ENCODE data around the gene NEURL4. TPM values are rescaled to one million over a fixed set of nuclear protein-coding genes. Genes with fewer than 3 reads are reported as not detected.
"Not testable (repeated sequence)": the region's sequence is repeated elsewhere in the genome, so short reads cannot be mapped to it uniquely, and the experiment has no call there.

NEURL4 gene
- total RNA-seq, 2 donors from 2014 or later, result 24.8 to 32.7 TPM

DNA sequence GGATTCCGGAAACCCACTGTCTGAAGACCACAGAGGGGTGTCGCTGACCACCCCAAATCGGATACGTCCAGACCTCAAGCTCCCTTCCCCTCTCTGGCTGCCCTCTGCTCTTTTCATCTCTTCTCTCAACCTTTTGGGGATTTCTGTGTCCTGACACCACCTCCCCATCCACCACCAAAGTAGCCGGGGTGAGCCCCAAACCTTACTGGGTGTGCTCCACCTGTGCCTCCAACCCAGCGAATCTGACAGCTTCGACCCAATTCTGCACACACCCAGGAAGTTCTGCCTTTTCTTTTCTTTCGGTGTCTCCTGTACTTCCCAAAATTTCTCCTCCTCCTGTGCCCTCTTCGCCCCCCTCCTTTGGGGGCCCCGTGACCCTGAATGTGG, 23.4 kb upstream of the NEURL4 start:
- peaks cover 11 to 24% of the 10 kb centered on the region in 2 donors for H3K36me3 Mint-ChIP-seq
- peak overlapping the region; percentile 87 to 96 for H3K27ac Mint-ChIP-seq
- no peaks in the 10 kb centered on the region for H3K9me3 Mint-ChIP-seq
- DNase-seq (ENCODE audit: low spot score in 2 of 2) (no peak), ATAC-seq (no peak)

DNA sequence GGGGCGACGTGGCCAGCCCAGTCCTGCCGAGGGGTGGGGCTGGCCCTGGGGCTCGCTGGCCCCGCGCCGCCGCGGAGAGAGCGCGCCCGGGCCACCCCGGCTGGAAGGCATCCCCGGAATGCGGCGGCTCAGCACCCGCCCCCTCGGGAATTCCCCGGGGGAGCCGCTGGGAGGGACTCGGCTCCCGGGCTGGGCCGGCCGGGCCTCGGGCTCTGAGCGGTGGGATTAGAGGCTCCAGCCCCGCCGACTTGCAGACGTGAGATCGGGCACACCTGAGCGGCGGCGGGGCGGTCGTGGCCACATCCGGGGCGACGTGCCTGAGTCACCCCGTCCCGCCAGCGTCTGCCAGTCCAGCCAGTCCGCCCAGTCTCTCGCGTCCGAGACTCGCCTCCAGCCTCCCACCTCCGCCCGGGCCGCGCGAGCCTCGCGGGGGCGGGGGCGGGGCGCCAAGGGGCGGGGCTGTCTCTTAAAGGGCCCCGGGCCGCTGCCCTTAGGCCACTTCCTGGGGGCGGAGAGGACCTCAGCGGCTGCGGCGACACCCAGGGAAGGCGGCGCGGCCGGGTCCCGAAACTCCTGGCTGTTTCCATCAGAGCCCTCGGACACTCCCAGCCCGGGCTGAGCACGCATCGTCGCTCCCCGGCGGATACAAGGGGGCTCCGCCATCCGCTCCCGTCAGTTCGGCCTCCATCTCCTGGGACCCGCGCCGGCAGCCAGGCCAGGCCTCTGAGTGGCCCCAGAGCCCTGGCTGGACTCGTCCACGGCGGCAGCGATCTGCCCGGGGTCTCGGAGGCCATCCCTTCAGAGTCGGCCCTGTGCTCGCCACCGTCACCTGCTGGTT, 22.7 kb upstream of the NEURL4 start, which contains the start of gene KCTD11:
KCTD11 (plus strand) TSS at position 498 of the 838 bp plus-strand sequence.
- Mint-ChIP-seq H3K36me3 (peaks cover 11 to 24% of the 10 kb centered on the region in 2 donors), H3K27ac (peak within 1 kb of the TSS; percentile 87 to 96), H3K9me3 (no peaks in the 10 kb centered on the region)
- peak; percentile 73 to 85 for ATAC-seq
- DNase-seq (ENCODE audit: low spot score in 2 of 2), result peak; percentile 81 to 96

GRCh38 chr17:7348478-7349242, 19.5 kb upstream of the NEURL4 start:
- Mint-ChIP-seq H3K9me3 (no peaks in the 10 kb centered on the region), H3K27ac (peak overlapping the region in 1 of 2 donors; percentile 81), H3K36me3 (peaks cover 11 to 27% of the 10 kb centered on the region in 2 donors)
- DNase-seq (ENCODE audit: low spot score in 2 of 2) (no peak), ATAC-seq (no peak)

DNA sequence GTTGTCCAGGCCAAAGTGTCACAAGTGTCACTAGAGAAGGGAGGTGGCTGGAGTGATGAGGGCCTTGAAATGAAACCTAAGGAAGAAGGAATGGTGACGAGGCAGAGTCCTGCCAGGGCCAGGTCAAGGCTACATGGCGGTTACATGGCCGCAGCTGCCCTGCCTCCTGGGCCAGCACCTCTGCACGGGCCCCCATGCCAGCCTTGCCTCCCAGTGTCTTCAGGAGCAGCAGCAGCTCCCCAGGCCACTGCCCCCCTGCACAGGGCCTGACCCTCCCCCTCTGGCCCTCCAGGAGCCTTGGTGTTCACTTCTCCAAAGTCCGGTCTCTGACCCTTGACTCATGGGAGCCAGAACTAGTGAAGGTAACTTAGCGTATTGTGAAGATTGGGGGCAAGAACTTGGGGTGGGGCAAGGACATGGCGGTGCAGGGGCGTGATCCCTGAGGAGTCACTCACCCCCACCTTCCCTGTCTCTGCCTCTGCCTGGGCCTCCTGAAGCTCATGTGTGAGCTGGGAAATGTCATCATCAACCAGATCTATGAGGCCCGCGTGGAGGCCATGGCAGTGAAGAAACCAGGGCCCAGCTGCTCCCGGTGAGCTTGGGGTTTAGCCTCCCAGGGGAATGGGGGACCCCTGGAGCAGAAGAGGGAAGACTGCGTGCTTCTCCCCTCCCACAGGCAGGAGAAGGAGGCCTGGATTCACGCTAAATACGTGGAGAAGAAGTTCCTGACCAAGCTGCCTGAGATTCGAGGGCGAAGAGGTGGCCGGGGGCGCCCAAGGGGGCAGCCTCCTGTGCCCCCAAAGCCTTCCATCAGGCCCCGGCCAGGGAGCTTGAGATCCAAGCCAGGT, 18.7 kb upstream of the NEURL4 start:
- peak overlapping the region in 1 of 2 donors; percentile 81 for H3K27ac Mint-ChIP-seq
- no peak for ATAC-seq
- no peak for DNase-seq (ENCODE audit: low spot score in 2 of 2)
- peaks cover 9 to 29% of the 10 kb centered on the region in 2 donors for H3K36me3 Mint-ChIP-seq
- H3K9me3 Mint-ChIP-seq, result no peaks in the 10 kb centered on the region

- ATAC-seq, result no peak
- Mint-ChIP-seq H3K36me3 (peaks cover 6 to 22% of the 10 kb centered on the region in 2 donors), H3K27ac (peak overlapping the region in 1 of 2 donors; percentile 62)
Measured at GRCh38 chr17:7346761-7347614, 17.9 kb upstream of the NEURL4 start.

DNA sequence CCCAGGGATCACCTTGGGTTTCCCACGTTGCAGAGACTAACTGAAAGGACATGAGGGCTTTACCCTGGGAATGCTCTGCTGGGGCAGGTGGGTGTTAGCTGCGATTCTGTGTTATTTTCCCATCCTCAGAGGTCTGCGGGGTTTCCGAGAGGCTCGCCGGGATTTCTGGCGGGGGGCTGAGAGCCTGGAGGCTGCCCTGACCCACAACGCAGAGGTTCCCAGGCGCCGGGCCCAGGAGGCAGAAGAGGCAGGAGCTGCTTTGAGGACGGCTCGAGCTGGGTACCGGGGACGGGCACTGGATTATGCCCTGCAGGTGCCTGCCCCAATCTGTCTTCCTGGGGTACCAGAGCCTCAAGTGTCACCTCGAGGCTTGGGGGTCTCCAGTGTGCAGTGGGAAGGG, 14.1 kb upstream of the NEURL4 start:
- Mint-ChIP-seq H3K27ac (peak overlapping the region in 1 of 2 donors; percentile 55), H3K9me3 (no peaks in the 10 kb centered on the region), H3K36me3 (peaks cover 15 to 22% of the 10 kb centered on the region in 2 donors)
- DNase-seq (ENCODE audit: low spot score in 2 of 2) (no peak), ATAC-seq (no peak)

More at GRCh38 chr17:7346761-7347614, 17.9 kb upstream of the NEURL4 start:
- H3K9me3 Mint-ChIP-seq, result no peaks in the 10 kb centered on the region
- no peak for DNase-seq (ENCODE audit: low spot score in 2 of 2)

- peaks cover 22 to 34% of the 10 kb centered on the region in 2 donors for H3K36me3 Mint-ChIP-seq
- DNase-seq (ENCODE audit: low spot score in 2 of 2), result no peak
Measured at GRCh38 chr17:7341842-7342241, 12.7 kb upstream of the NEURL4 start.

DNA sequence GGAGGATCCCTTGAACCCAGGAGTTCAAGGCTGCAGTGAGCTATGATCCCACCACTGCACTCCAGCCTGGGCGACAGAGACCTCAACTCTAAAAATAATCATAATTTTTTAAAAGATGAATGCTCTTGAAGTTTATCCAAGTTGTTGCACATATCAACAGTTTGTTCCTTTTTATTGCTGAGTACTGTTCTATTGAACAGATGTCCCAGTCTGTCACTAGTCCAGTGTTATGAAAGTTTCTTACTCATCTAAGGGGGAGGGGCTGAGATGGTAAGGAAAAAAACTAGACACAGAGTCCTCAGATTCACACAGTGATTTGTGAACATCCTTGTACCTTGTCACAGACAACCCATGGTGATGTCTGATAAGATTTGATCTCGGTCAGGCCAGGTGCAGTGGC, 11.0 kb upstream of the NEURL4 start:
- ATAC-seq (no peak), DNase-seq (ENCODE audit: low spot score in 2 of 2) (no peak)
- peak overlapping the region in 1 of 2 donors; percentile 57 for H3K27ac Mint-ChIP-seq
- peaks cover 28 to 35% of the 10 kb centered on the region in 2 donors for H3K36me3 Mint-ChIP-seq
- no peaks in the 10 kb centered on the region for H3K9me3 Mint-ChIP-seq

More at GRCh38 chr17:7341842-7342241, 12.7 kb upstream of the NEURL4 start:
- Mint-ChIP-seq H3K9me3 (no peaks in the 10 kb centered on the region), H3K27ac (peak overlapping the region in 1 of 2 donors; percentile 71)
- no peak for ATAC-seq

GRCh38 chr17:7337600-7337999, 8.5 kb upstream of the NEURL4 start:
- not testable (repeated sequence) for ATAC-seq; DNase-seq (ENCODE audit: low spot score in 2 of 2); H3K9me3 Mint-ChIP-seq
- peak overlapping the region in 1 of 2 donors; percentile 91 for H3K27ac Mint-ChIP-seq
- H3K36me3 Mint-ChIP-seq, result peaks cover 28% of the 10 kb centered on the region in 2 donors

- H3K27ac Mint-ChIP-seq, result peak within 1 kb of the TSS; percentile 86 to 91
- ATAC-seq (peak; percentile 93 to 94), DNase-seq (ENCODE audit: low spot score in 2 of 2) (peak; percentile 77)
- no peaks in the 10 kb centered on the region for H3K9me3 Mint-ChIP-seq
- peaks cover 26% of the 10 kb centered on the region in 2 donors for H3K36me3 Mint-ChIP-seq
Measured at GRCh38 chr17:7336240-7337175, 7.4 kb upstream of the NEURL4 start, which contains the start of gene ACAP1. Gene ACAP1, plus strand, starts transcription at chr17:7336529. Its CDS starts 206 bp downstream, at chr17:7336735.

- ATAC-seq (peak in 1 of 2 donors; percentile 14), DNase-seq (ENCODE audit: low spot score in 2 of 2) (peak in 1 of 2 donors; percentile 55)
- Mint-ChIP-seq H3K36me3 (peaks cover 23% of the 10 kb centered on the region in 2 donors), H3K27ac (peak overlapping the region; percentile 72 to 91)
- not testable (repeated sequence) for H3K9me3 Mint-ChIP-seq
Measured at GRCh38 chr17:7335765-7336164, 6.6 kb upstream of the NEURL4 start.

DNA sequence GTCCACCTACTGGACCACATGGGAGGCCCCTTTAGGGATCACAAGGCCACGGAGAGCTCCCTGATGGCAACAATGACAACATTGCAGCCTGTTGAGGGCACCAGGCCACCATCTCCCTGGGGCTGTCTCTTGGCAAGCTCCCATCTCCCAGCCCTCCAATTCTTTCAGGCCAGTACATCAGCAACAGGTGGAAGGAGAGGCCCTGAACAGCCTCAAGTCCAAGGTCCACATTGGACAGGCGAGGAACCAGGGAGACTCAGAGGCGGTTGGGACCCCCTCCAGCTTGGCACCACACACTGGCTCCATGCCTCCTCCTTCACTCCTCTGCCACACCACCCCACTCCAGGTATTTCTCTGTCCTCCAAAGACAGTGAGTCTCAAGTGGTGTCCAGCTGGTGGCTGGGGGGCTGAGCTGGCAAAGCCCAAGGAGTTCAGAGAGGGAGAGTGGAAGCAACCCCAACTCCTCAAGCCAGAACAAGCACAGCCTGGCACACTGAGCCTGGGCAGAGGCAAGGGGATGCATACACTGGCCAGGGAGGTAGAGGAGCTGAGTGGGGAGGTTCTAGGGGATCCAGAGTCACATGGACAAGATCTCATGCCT, 5.9 kb upstream of the NEURL4 start:
- ATAC-seq (no peak), DNase-seq (ENCODE audit: low spot score in 2 of 2) (no peak)
- Mint-ChIP-seq H3K27ac (peak overlapping the region; percentile 72 to 91), H3K36me3 (peaks cover 21 to 23% of the 10 kb centered on the region in 2 donors), H3K9me3 (no peaks in the 10 kb centered on the region)

GRCh38 chr17:7332600-7333069, 3.5 kb upstream of the NEURL4 start:
- H3K9me3 Mint-ChIP-seq, result not testable (repeated sequence)
- DNase-seq (ENCODE audit: low spot score in 2 of 2), result peak in 1 of 2 donors; percentile 65

GRCh38 chr17:7332111-7332510, 3.0 kb upstream of the NEURL4 start:
- H3K27ac Mint-ChIP-seq, result peak overlapping the region; percentile 4 to 40
- DNase-seq (ENCODE audit: low spot score in 2 of 2) (no peak), ATAC-seq (no peak)
- peaks cover 4 to 9% of the 10 kb centered on the region in 2 donors for H3K36me3 Mint-ChIP-seq
- H3K9me3 Mint-ChIP-seq, result no peaks in the 10 kb centered on the region

More at GRCh38 chr17:7332600-7333069, 3.5 kb upstream of the NEURL4 start:
- peak overlapping the region; percentile 24 to 40 for H3K27ac Mint-ChIP-seq
- H3K36me3 Mint-ChIP-seq, result peaks cover 9 to 14% of the 10 kb centered on the region in 2 donors
- ATAC-seq, result not testable (repeated sequence)

All from activated naive CD4-positive, alpha-beta T cell treated with anti-CD3 and anti-CD28 coated beads, Interleukin-2, amount 50 U/mL, for 72 hours (primary cell).